SH-SY5Y (cell line): Measurements from ENCODE around the gene SSTR5.

Experiments
- GATA2 ChIP-seq: IDR thresholded peaks from 2 replicates; pipeline ENCODE4 v1.6.1; 2011; ENCODE audit warnings: mild to moderate bottlenecking, low read depth, low read length
- GATA3 ChIP-seq: IDR thresholded peaks from 2 replicates; pipeline ENCODE4 v1.6.1; 2011; ENCODE audit warnings: low read depth, mild to moderate bottlenecking, low read length, moderate library complexity

DNA sequence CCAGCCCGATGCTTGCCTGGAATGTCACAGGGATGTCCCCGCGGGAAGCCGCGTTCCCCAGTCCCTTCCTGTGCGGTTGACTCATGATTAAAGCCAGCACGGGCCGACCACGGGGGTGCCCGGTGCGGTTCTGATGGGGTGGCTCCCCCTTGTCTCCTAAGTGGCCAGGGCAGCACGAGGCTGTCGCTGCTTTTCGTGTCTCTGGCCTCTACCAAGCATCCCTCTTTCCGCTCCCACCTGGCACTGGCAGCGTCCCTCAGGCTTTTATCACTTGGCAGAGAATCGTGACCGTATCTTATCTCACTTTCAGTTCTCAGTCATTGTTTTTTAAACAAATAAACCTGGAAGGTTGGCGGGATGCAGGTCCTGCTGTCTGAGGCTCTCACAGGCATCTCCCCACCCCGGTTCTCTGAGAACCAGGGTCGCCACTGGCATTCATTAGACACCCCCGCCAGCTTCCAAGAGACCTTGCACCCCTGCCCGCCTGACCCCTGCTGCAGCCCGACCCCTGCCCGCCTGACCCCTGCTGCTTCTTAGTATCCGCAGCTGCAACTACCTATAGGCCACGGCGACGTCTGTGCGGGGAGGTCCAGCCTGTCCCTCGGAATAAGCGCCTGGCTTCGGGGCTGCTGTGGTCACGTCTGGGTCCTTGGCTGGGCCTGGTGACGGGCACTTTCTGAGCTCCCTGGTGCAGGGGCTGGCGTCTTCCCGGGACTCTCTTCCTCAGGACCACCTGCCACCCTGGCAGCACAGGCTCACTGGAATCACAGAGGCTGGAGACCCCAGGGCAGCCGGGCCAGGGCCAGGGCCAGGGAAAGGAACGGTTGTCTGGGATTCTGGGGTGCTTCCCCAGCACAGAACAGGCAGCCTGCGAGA lies 16.0 kb downstream of the SSTR5 start:
- TF ChIP-seq GATA2 (no peak), GATA3 (no peak)
